Stimulated activated CD8-positive, alpha-beta memory T cell treated with anti-CD3 and anti-CD28 coated beads, Interleukin-4, amount 100 ng/mL, for 4 hours (primary cell): ENCODE data around the gene ZNF316.
A peak's percentile ranks its signal among the peaks of the same experiment; 100 is the strongest.

Experiments
- DNase-seq, 2 donors: peaks; one replicate each; pipeline ENCODE4 v3.0.0-alpha.2; 2020; ENCODE audit warnings: low read depth in 2 of 2, low spot score in 1 of 2

The ZNF316 gene

DNA sequence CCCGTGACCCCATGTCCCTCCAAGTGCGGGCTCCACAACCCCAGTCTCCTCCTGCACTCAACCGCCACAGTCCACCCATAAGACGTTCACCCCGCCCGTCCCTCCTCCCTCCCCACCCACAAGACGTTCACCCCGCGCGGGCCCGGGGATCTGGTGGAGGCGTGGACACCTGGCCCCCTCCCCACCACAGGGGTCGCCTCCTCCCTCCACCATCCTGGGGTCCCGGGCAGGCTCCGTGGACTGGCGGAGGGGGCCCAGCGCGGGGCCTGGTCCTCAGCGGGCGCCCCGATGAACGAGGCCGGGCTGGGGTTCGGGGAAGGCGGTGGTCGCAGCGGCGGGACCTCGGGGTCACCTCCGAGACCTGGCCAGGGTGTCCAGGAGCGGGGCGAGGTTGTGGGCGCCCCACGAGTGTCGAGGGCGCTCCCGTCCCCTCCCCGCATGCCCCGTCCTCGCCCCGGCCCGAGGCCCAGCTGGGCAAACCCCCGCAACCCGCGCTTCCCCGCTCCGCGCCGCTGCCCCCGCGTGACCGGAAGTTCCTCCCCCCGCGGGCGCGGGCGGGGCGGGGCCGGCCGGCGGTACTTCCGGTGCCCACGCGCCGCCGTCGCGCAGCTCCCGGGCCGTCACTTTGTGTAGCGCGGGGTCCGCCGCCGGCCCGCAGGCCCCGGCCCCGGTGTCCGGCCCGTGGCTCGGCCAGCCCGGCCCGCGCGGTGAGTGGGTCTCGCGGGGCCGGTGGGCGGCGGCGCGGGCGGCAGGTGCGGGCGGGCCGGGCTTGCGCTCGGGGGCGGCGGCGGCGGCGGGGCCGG is at the start of gene ZNF316:
ZNF316 (plus strand) TSS at position 578 of the 803 bp plus-strand sequence. CDS start 5,092 bp downstream, outside the sequence.
- no peak for DNase-seq

GRCh38 chr7:6588566-6588965 is 48.6 kb upstream of the ZNF316 start:
- DNase-seq, result no peak

GRCh38 chr7:6589151-6589828 is 47.8 kb upstream of the ZNF316 start:
- no peak for DNase-seq

GRCh38 chr7:6589829-6590644 is 47.1 kb upstream of the ZNF316 start, which contains the start of gene INTS15:
TSS of gene INTS15 (plus strand) at chr7:6590021. CDS start at chr7:6590284, 263 bp downstream.
- DNase-seq, result peak; percentile 44 to 62

- DNase-seq, result no peak
Measured at GRCh38 chr7:6590645-6591110, 46.4 kb upstream of the ZNF316 start.

DNA sequence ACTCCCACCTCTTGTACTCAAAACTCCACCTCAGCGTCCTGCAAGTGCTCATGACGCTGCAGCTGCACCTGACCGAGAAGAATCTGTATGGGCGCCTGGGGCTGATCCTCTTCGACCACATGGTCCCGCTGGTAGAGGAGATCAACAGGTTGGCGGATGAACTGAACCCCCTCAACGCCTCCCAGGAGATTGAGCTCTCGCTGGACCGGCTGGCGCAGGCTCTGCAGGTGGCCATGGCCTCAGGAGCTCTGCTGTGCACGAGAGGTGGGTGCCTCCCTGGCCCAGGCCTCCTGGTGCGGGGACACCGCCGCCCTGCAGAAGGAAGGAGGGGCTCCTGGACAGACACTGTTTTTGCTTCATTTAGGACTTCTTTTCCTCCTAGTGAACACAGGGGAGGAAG is 37.0 kb upstream of the ZNF316 start:
- no peak for DNase-seq

GRCh38 chr7:6604458-6604857 is 32.7 kb upstream of the ZNF316 start:
- no peak for DNase-seq

GRCh38 chr7:6606866-6607583 is 30.1 kb upstream of the ZNF316 start:
- DNase-seq, result no peak

- DNase-seq, result no peak
Measured at GRCh38 chr7:6607651-6608051, 29.5 kb upstream of the ZNF316 start.

- DNase-seq, result no peak
Measured at GRCh38 chr7:6608081-6608480, 29.0 kb upstream of the ZNF316 start.

DNA sequence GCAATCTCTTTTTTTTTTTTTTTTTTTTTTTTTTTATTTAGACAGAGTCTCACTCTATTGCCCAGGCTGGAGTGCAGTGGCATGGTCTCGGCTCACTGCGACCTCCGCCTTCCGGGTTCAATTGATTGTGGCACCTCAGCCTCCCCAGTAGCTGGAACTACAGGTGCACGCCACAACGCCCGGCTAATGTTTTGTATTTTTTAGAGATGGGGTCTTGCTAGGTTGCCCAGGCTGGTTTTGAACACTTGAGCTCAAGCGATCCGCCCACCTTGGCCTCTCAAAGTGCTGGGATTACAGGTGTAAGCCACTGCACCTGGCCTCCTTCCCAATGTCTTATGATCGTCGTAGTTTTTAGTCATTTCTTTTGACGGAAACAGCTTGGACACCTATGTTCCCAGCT is 28.3 kb upstream of the ZNF316 start:
- DNase-seq, result no peak

- DNase-seq, result no peak
Measured at GRCh38 chr7:6612819-6613218, 24.3 kb upstream of the ZNF316 start.

DNA sequence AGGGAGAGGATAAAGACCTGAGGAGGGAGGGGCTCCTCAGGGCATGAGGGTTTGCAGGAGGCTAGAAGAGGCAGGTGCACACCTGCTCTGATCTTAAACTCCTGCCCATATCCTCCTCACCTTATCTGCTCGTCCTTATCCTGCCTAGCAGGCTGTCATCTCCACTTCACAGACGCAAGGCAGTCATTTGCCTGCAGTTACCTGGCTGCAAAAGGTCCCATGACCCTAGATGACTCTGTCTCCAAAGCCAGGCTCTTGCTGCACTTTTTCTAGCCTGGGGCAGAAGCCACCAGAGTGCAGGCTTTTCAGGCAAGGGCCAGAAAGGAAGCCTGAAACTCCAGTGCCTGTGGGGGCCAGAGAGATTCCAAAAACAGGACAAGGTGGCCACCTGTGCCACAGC is 23.4 kb upstream of the ZNF316 start:
- no peak for DNase-seq

- no peak for DNase-seq
Measured at GRCh38 chr7:6614953-6615722, 22.0 kb upstream of the ZNF316 start, which contains the start of gene ZNF853. TSS of gene ZNF853 (plus strand) at chr7:6615610. CDS start at chr7:6616175, 565 bp downstream.

DNA sequence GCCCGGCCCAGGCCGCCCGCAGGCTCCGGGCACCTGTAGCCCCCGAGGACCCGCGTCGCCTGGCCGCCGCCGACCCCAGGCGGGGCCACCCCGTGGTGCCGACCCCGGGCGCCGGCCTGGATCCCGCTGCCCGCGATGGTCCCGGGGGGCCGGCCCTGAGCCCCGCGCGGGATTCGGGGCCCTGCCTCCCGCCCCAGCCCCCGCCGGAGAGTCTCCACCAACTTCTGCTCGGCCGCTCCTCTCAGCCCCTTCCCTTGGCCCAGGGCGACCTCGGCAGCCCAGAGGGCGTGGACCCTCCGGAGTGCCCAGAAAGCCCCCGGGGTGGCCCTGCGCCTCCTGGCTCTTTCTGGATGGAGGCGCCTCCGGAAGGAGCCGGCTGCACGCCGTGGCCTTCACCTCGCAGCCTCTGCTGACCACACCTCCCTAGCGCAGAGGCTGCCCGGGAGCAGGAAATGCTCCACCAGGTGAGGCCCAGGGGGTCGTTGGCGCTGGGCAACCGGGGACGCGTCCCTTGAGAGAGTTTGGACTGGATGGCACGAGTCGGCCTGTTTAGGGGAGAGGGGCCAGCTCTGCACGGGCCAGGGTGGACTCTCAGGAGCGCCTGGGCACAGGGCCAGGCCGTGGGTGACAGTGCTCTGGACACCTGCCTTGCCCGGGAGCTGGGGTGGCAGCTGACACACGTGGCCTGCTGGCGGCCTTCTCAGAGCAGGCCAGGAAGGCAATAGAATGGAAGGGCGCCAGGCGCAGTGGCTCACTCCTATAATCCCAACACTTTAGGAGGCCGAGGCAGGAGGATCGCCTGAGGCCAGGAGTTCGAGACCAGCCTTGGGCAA is 21.2 kb upstream of the ZNF316 start:
- DNase-seq, result no peak

DNA sequence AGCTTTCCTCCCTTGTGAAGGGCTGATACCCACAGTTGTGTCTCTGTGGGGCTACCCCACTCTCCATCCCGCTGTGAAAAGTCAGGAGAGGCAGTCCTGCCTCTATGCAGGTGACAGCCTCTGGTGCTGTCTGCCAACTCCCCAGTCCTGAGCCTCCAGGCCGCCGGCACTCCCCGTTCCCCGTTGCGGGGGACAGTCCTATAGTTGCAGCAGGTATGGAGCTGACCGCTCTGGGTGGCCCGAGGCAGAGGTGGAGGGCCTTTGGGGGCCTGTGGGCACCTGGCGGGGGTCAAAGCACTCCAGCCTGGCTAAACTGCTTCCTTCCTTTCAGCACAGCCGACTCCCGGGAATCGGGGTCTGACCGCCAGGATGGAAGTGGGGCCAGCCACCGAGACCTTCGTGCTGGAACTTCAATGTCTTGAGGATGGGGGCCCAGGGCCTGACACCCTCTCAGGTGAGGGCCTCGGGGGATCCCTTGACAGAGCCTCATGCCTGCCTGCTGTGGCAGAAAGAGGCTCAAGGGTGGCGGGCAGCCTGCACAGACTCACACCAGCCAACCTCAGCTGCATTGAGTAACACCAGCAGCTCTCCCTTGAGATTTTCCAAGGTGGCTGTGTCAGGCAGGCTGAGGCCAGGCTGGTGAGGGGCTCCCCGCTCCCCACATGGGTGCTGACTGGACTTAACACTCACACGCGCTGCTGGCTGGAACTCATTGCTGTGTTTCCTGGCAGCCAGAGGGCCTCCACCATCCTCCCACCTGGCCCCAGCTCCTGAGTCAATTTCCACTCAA is 20.1 kb upstream of the ZNF316 start:
- no peak for DNase-seq

DNA sequence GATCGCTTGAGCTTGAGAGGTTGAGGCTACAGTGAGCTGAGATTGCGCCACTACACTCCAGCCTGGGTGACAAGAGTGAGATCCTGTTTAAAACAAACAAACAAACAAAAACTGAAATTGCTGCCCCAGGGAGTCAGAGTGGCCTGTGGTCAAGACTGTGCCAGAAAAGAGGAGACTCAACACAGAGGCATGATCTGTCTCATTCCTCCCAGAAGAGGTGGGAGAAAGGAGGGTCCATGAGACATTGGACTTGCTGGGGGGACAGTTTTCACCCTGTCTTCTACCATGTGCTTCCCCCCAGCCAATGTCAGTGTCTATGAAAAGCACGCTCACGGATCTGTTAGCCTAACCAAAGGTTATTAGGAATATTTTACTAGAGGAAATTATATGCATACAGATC is 18.5 kb upstream of the ZNF316 start:
- DNase-seq, result no peak

- no peak for DNase-seq
Measured at GRCh38 chr7:6619961-6620360, 17.2 kb upstream of the ZNF316 start.
